Dedifferentiated amniotic fluid mesenchymal stem cell (primary cell): ENCODE data around the gene RBM20.
"Not testable (repeated sequence)": the region's sequence is repeated elsewhere in the genome, so short reads cannot be mapped to it uniquely, and the experiment has no call there.

Experiments used
- DNase-seq: peaks from one replicate; pipeline ENCODE4 v3.0.0-alpha.2; 2016; ENCODE audit errors: extremely low spot score

The RBM20 gene

GRCh38 chr10:110625951-110626855 is 17.9 kb upstream of the RBM20 start:
- DNase-seq, result no peak

- DNase-seq, result no peak
These were observed 16.0 kb upstream of the RBM20 start for GRCh38 chr10:110628161-110628560.

- peak; percentile 49 for DNase-seq
These were observed 14.4 kb upstream of the RBM20 start for GRCh38 chr10:110629680-110630191.

GRCh38 chr10:110631934-110632333 is 12.2 kb upstream of the RBM20 start:
- no peak for DNase-seq

GRCh38 chr10:110632591-110633215 is 11.4 kb upstream of the RBM20 start:
- DNase-seq, result no peak

- DNase-seq, result no peak
These were observed 9.5 kb upstream of the RBM20 start for GRCh38 chr10:110634527-110635209.

GRCh38 chr10:110636572-110636931 is 7.6 kb upstream of the RBM20 start:
- DNase-seq, result no peak

GRCh38 chr10:110636932-110637557 is 7.1 kb upstream of the RBM20 start:
- no peak for DNase-seq

GRCh38 chr10:110637558-110638053 is 6.5 kb upstream of the RBM20 start:
- DNase-seq, result no peak

- DNase-seq, result no peak
These were observed 5.8 kb upstream of the RBM20 start for GRCh38 chr10:110638319-110638718.

- DNase-seq, result not testable (repeated sequence)
These were observed 5.1 kb upstream of the RBM20 start for GRCh38 chr10:110639046-110639445.

GRCh38 chr10:110639858-110640257 is 4.3 kb upstream of the RBM20 start:
- DNase-seq, result not testable (repeated sequence)

GRCh38 chr10:110641256-110641655 is 2.9 kb upstream of the RBM20 start:
- DNase-seq, result no peak

GRCh38 chr10:110642204-110643034 is 1.7 kb upstream of the RBM20 start:
- no peak for DNase-seq

- DNase-seq, result no peak
These were observed 992 bp upstream of the RBM20 start for GRCh38 chr10:110643035-110643652.

- no peak for DNase-seq
These were observed 694 bp downstream of the RBM20 start for GRCh38 chr10:110644598-110645462.

GRCh38 chr10:110646417-110647135 is 2.4 kb downstream of the RBM20 start:
- no peak for DNase-seq

- no peak for DNase-seq
These were observed 2.9 kb downstream of the RBM20 start for GRCh38 chr10:110647136-110647430.
